GM23338 (cell line): ENCODE data around the gene BMP10. TPM values are rescaled to one million over a fixed set of nuclear protein-coding genes. Genes with fewer than 3 reads are reported as not detected.

Experiments used
- ATAC-seq: fragments of 200-7000 bp; cut with Tn5 transposase; 3 replicates; pipeline ENCODE4 v1.9.1; 2020
- DNase-seq: peaks from one replicate; pipeline ENCODE4 v3.0.0-alpha.2; 2015; ENCODE audit warnings: low spot score
- H2AFZ ChIP-seq: fragments of 200-600 bp; sonication (generic); 2 replicates; pipeline ENCODE4 v1.8.0; 2016; ENCODE audit warnings: antibody characterized with exemption, mild to moderate bottlenecking, moderate library complexity
- H3F3A ChIP-seq: fragments of 200-600 bp; sonication (generic); replicated peaks from 2 replicates; pipeline ENCODE4 v1.8.0; 2017; ENCODE audit warnings: antibody characterized with exemption, mixed run types, low read depth
- H3K27ac ChIP-seq: fragments of 200-600 bp; sonication (generic); 2 replicates; pipeline ENCODE4 v1.6.1; 2016; ENCODE audit warnings: low read depth
- H3K27me3 ChIP-seq: fragments of 200-600 bp; sonication (generic); 2 replicates; pipeline ENCODE4 v1.8.0; 2016; ENCODE audit warnings: mild to moderate bottlenecking, mixed run types, moderate library complexity; ENCODE audit not compliant: insufficient read depth
- H3K36me3 ChIP-seq: fragments of 200-600 bp; sonication (generic); 2 replicates; pipeline ENCODE4 v1.8.0; 2016; ENCODE audit warnings: mild to moderate bottlenecking; ENCODE audit not compliant: insufficient read depth
- H3K4me1 ChIP-seq: fragments of 200-600 bp; sonication (generic); 2 replicates; pipeline ENCODE4 v1.8.0; 2016; ENCODE audit warnings: mild to moderate bottlenecking, moderate library complexity; ENCODE audit not compliant: insufficient read depth
- H3K4me2 ChIP-seq: fragments of 200-600 bp; sonication (generic); 2 replicates; pipeline ENCODE4 v1.7.1; 2017; ENCODE audit warnings: mixed run types
- H3K4me3 ChIP-seq: fragments of 200-600 bp; sonication (generic); 2 replicates; pipeline ENCODE4 v1.6.1; 2016; ENCODE audit warnings: mixed run types
- H3K79me2 ChIP-seq: fragments of 200-600 bp; sonication (generic); replicated peaks from 2 replicates; pipeline ENCODE4 v1.8.0; 2017; ENCODE audit warnings: mild to moderate bottlenecking; ENCODE audit not compliant: insufficient read depth
- H3K9me2 ChIP-seq: fragments of 200-600 bp; sonication (generic); 2 replicates; pipeline ENCODE4 v1.8.0; 2017; ENCODE audit not compliant: insufficient read depth
- H4K20me1 ChIP-seq: fragments of 200-600 bp; sonication (generic); replicated peaks from 2 replicates; pipeline ENCODE4 v1.8.0; 2017; ENCODE audit warnings: mild to moderate bottlenecking; ENCODE audit not compliant: insufficient read depth
- H3K27ac Mint-ChIP-seq: 2 replicates; pipeline ENCODE4 v1.8.0; 2020; ENCODE audit warnings: inconsistent platforms, mild to moderate bottlenecking, moderate library complexity, mixed read lengths
- H3K27me3 Mint-ChIP-seq: 3 replicates; pipeline ENCODE4 v1.8.0; 2022; ENCODE audit warnings: low read depth, mild to moderate bottlenecking, moderate library complexity, mixed read lengths, inconsistent platforms; ENCODE audit not compliant: insufficient read depth, poor library complexity
- H3K36me3 Mint-ChIP-seq: 3 replicates; pipeline ENCODE4 v1.8.0; 2021; ENCODE audit warnings: low read depth, mild to moderate bottlenecking, inconsistent platforms, moderate library complexity, mixed read lengths
- H3K4me1 Mint-ChIP-seq: 3 replicates; pipeline ENCODE4 v1.8.0; 2020; ENCODE audit warnings: mild to moderate bottlenecking, inconsistent platforms, mixed read lengths
- H3K4me3 Mint-ChIP-seq: 3 replicates; pipeline ENCODE4 v1.8.0; 2021; ENCODE audit warnings: moderate library complexity, mild to moderate bottlenecking, inconsistent platforms, mixed read lengths
- H3K9me3 Mint-ChIP-seq: 3 replicates; pipeline ENCODE4 v1.8.0; 2020; ENCODE audit warnings: moderate library complexity, mild to moderate bottlenecking, inconsistent platforms, mixed read lengths
- CREB1 ChIP-seq: fragments of 250-450 bp; sonication (Bioruptor Pico); IDR thresholded peaks from 2 replicates; pipeline ENCODE4 v1.5.0; 2020; ENCODE audit warnings: low read depth, mild to moderate bottlenecking, moderate library complexity
- ETS1 ChIP-seq: IDR thresholded peaks from 2 replicates; pipeline ENCODE4 v1.6.1; 2016; ENCODE audit warnings: antibody characterized with exemption
- EZH2 ChIP-seq: fragments of 200-600 bp; sonication (generic); IDR thresholded peaks from one replicate; pipeline ENCODE4 v1.8.0; 2017; ENCODE audit warnings: antibody characterized with exemption, mild to moderate bottlenecking, low read depth; ENCODE audit not compliant: unreplicated experiment
- JUNB ChIP-seq: IDR thresholded peaks from one replicate; pipeline ENCODE4 v1.6.1; 2016; ENCODE audit warnings: antibody characterized with exemption; ENCODE audit not compliant: unreplicated experiment
- NANOG ChIP-seq: IDR thresholded peaks from 2 replicates; pipeline ENCODE4 v1.6.1; 2016; ENCODE audit warnings: antibody characterized with exemption, borderline replicate concordance
- ZNF462 ChIP-seq: fragments of 250-450 bp; sonication (Bioruptor Pico); IDR thresholded peaks from 2 replicates; pipeline ENCODE4 v1.5.0; 2020; ENCODE audit warnings: mild to moderate bottlenecking, moderate library complexity
- polyA plus RNA-seq: library from polyadenylated mRNA; unstranded; fragments of >200 nt; fragmentation: Nextera tagmentation; extraction: Ambion mirVana; gene quantifications from 2 replicates; pipeline ENCODE4 v1.2.1, GENCODE V29; 2016
- total RNA-seq: library from RNA; depleted of rRNA; stranded (reverse); fragments of >200 nt; shearing (Covaris generic); gene quantifications from 2 replicates; pipeline ENCODE4 v1.2.3, GENCODE V29; 2014

Gene BMP10
- total and polyA plus RNA-seq, 2 experiments from 2014 or later = not detected

- no peak overlapping the region for H3K4me3 ChIP-seq
- no peak for TF ChIP-seq CREB1 (CRISPR knock-in tag)
- TF ChIP-seq ETS1 = no peak
- no peak for TF ChIP-seq JUNB
- no peak for TF ChIP-seq NANOG
- TF ChIP-seq EZH2 = no peak
- TF ChIP-seq ZNF462 (CRISPR knock-in tag) = no peak
- Mint-ChIP-seq H3K27ac (no peak overlapping the region), H3K27me3 (peaks cover 2% of the 10 kb centered on the region), H3K4me3 (no peak overlapping the region), H3K4me1 (peaks cover 5% of the 10 kb centered on the region; the same call in 2 of the 3 replicates), H3K36me3 (no peaks in the 10 kb centered on the region), H3K9me3 (no peaks in the 10 kb centered on the region)
- H3K27me3 ChIP-seq = no peaks in the 10 kb centered on the region
- no peak overlapping the region for H3K27ac ChIP-seq
- no peaks in the 10 kb centered on the region for H3K36me3 ChIP-seq
- peaks cover 6% of the 10 kb centered on the region; the same call in 1 of the 2 replicates for H3K9me2 ChIP-seq
- H3K79me2 ChIP-seq = no peaks in the 10 kb centered on the region
- H3K4me1 ChIP-seq = peaks cover 10% of the 10 kb centered on the region; the same call in 1 of the 2 replicates
- DNase-seq (no peak), ATAC-seq (no peak)
- H3K4me2 ChIP-seq = no peak overlapping the region
- no peak overlapping the region; the same call in 1 of the 2 replicates for H2AFZ ChIP-seq
- H4K20me1 ChIP-seq = no peaks in the 10 kb centered on the region
- H3F3A ChIP-seq = no peaks in the 10 kb centered on the region
Observed at GRCh38 chr2:68885074-68885810, 14.0 kb upstream of the BMP10 start.
